ENCODE measurements around the gene ULK4. TPM values are rescaled to one million over a fixed set of nuclear protein-coding genes. Genes with fewer than 3 reads are reported as not detected.

ULK4 gene
- total and polyA plus RNA-seq, 10 donors: 2.0 to 33.3 (median 12.9) TPM

GRCh38 chr3:42005401-42005800 lies 43.5 kb upstream of the ULK4 start:
- Histone ChIP-seq H3K36me3 (no peaks in the 10 kb centered on the region), H3K27ac (no peak overlapping the region), H3K4me1 (peaks cover 0 to 4% (median 0%) of the 10 kb centered on the region in 6 donors), H3K27me3 (replicated peaks in 1 of 7) (no peaks in the 10 kb centered on the region), H3K4me3 (no peak overlapping the region), H3K9me3 (peaks cover 0 to 4% (median 0%) of the 10 kb centered on the region in 8 donors)
- no peak for DNase-seq
- no peak for TF ChIP-seq POLR2AphosphoS5 (IDR thresholded peaks at IDR 0.05)
- TF ChIP-seq POLR2A (IDR thresholded peaks at IDR 0.05): no peak
- TF ChIP-seq CTCF (IDR thresholded peaks at IDR 0.05 in 8 of 11, conservative IDR thresholded peaks at IDR 0.05 in 3 of 11): no peak
- intact Hi-C loops (cut with DNase I; ENCODE audit: low total_unique reads): no loop called here
- WGBS, 5 donors: 81 to 91% (median 86%) methylated on average over 4 of the region's 4 CpGs

- peaks cover 0 to 4% (median 0%) of the 10 kb centered on the region in 6 donors for H3K4me1 ChIP-seq
- intact Hi-C loops (cut with DNase I; ENCODE audit: low total_unique reads): no loop called here
- no peak for DNase-seq
- WGBS, 5 donors: 95 to 98% (median 97%) methylated on average over 4 of the region's 4 CpGs
- no peak overlapping the region for H3K27ac ChIP-seq
- H3K9me3 ChIP-seq: peaks cover 0 to 4% (median 0%) of the 10 kb centered on the region in 8 donors
- H3K27me3 ChIP-seq (replicated peaks in 1 of 7): no peaks in the 10 kb centered on the region
- no peak for TF ChIP-seq CTCF (IDR thresholded peaks at IDR 0.05 in 8 of 11, conservative IDR thresholded peaks at IDR 0.05 in 3 of 11)
- no peak for TF ChIP-seq POLR2AphosphoS5 (IDR thresholded peaks at IDR 0.05)
- no peak for TF ChIP-seq POLR2A (IDR thresholded peaks at IDR 0.05)
- H3K4me3 ChIP-seq: no peak overlapping the region
- no peaks in the 10 kb centered on the region for H3K36me3 ChIP-seq
Measured at GRCh38 chr3:42002790-42003189, 40.9 kb upstream of the ULK4 start.

DNA sequence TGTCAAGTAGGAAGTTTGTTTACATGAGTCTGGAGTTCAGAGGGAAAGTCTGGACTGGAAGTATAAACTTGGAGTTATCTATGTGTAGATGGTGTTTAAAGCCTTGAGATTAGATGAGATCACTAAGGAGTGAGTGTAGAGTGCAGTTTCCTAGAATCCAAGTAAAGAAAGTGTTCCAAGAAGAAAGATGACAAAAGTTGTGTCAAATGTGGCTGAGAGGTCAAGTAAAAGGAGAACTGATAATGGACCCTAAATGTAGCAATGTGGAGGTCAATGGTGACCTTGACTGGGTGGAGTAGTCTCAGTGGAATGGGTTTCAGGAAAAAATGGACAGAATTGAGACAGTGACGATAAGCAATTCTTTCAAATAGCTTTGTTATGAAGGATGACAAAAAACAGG lies 39.9 kb upstream of the ULK4 start:
- Histone ChIP-seq H3K4me3 (no peak overlapping the region), H3K27ac (no peak overlapping the region), H3K36me3 (no peaks in the 10 kb centered on the region), H3K4me1 (peaks cover 0 to 8% (median 0%) of the 10 kb centered on the region in 6 donors), H3K9me3 (peaks cover 0 to 4% (median 0%) of the 10 kb centered on the region in 8 donors), H3K27me3 (replicated peaks in 1 of 7) (no peaks in the 10 kb centered on the region)
- no peak for DNase-seq
- intact Hi-C loops (cut with DNase I; ENCODE audit: low total_unique reads): no loop called here
- no peak for TF ChIP-seq POLR2A (IDR thresholded peaks at IDR 0.05)
- TF ChIP-seq CTCF (IDR thresholded peaks at IDR 0.05 in 8 of 11, conservative IDR thresholded peaks at IDR 0.05 in 3 of 11): no peak
- TF ChIP-seq POLR2AphosphoS5 (IDR thresholded peaks at IDR 0.05): no peak
- WGBS, 5 donors: 76 to 100% (median 89%) methylated on average over 1 of the region's 1 CpG

- no peak overlapping the region for H3K27ac ChIP-seq
- 90 to 100% (median 91%) methylated on average over 1 of the region's 1 CpG for WGBS, 5 donors
Measured at GRCh38 chr3:41999909-42000308, 38.0 kb upstream of the ULK4 start.

More at GRCh38 chr3:41999909-42000308, 38.0 kb upstream of the ULK4 start:
- TF ChIP-seq POLR2A (IDR thresholded peaks at IDR 0.05) (no peak), CTCF (IDR thresholded peaks at IDR 0.05 in 8 of 11, conservative IDR thresholded peaks at IDR 0.05 in 3 of 11) (no peak), POLR2AphosphoS5 (IDR thresholded peaks at IDR 0.05) (no peak)
- intact Hi-C loops (cut with DNase I; ENCODE audit: low total_unique reads): no loop called here
- H3K4me3 ChIP-seq: no peak overlapping the region
- H3K9me3 ChIP-seq: peaks cover 0 to 4% (median 0%) of the 10 kb centered on the region in 8 donors
- no peaks in the 10 kb centered on the region for H3K27me3 ChIP-seq (replicated peaks in 1 of 7)
- H3K36me3 ChIP-seq: no peaks in the 10 kb centered on the region
- no peak for DNase-seq
- H3K4me1 ChIP-seq: peaks cover 0 to 8% (median 0%) of the 10 kb centered on the region in 6 donors

Data from spleen (tissue), 11 donors.